Measurements from ENCODE around the gene PARM1.
A peak's percentile ranks its signal among the peaks of the same experiment; 100 is the strongest.

PARM1 gene

GRCh38 chr4:74942251-74942917, 9.5 kb downstream of the PARM1 start:
- no peaks in the 10 kb centered on the region for H3K36me3 ChIP-seq (ENCODE audit: control insufficient read depth, insufficient read depth, low read length)
- H3K27me3 ChIP-seq (replicated peaks; ENCODE audit: control insufficient read depth, insufficient read depth, low read length): no peaks in the 10 kb centered on the region
- no peak for DNase-seq (ENCODE audit: extremely low read depth, insufficient read length)
- no peak for TF ChIP-seq CTCF (IDR thresholded peaks at IDR 0.05; ENCODE audit: insufficient read depth, low read length, poor library complexity, severe bottlenecking)
- no peak overlapping the region for H3K4me3 ChIP-seq (replicated peaks; ENCODE audit: low read depth, low read length)

GRCh38 chr4:74942918-74943253, 10.0 kb downstream of the PARM1 start:
- Histone ChIP-seq H3K4me3 (replicated peaks; ENCODE audit: low read depth, low read length) (no peak overlapping the region), H3K36me3 (ENCODE audit: control insufficient read depth, insufficient read depth, low read length) (no peaks in the 10 kb centered on the region), H3K27me3 (replicated peaks; ENCODE audit: control insufficient read depth, insufficient read depth, low read length) (no peaks in the 10 kb centered on the region)
- TF ChIP-seq CTCF (IDR thresholded peaks at IDR 0.05; ENCODE audit: insufficient read depth, low read length, poor library complexity, severe bottlenecking): no peak
- DNase-seq (ENCODE audit: extremely low read depth, insufficient read length): no peak

- Histone ChIP-seq H3K4me3 (replicated peaks; ENCODE audit: low read depth, low read length) (no peak overlapping the region), H3K36me3 (ENCODE audit: control insufficient read depth, insufficient read depth, low read length) (no peaks in the 10 kb centered on the region), H3K27me3 (replicated peaks; ENCODE audit: control insufficient read depth, insufficient read depth, low read length) (no peaks in the 10 kb centered on the region)
- TF ChIP-seq CTCF (IDR thresholded peaks at IDR 0.05; ENCODE audit: insufficient read depth, low read length, poor library complexity, severe bottlenecking): no peak
- peak; percentile 68 for DNase-seq (ENCODE audit: extremely low read depth, insufficient read length)
Measured at GRCh38 chr4:74944354-74944793, 11.5 kb downstream of the PARM1 start.

- no peak for DNase-seq (ENCODE audit: extremely low read depth, insufficient read length)
- Histone ChIP-seq H3K36me3 (ENCODE audit: control insufficient read depth, insufficient read depth, low read length) (peaks cover 1% of the 10 kb centered on the region; the same call in 1 of the 2 replicates), H3K4me3 (replicated peaks; ENCODE audit: low read depth, low read length) (no peak overlapping the region), H3K27me3 (replicated peaks; ENCODE audit: control insufficient read depth, insufficient read depth, low read length) (no peaks in the 10 kb centered on the region)
- no peak for TF ChIP-seq CTCF (IDR thresholded peaks at IDR 0.05; ENCODE audit: insufficient read depth, low read length, poor library complexity, severe bottlenecking)
Measured at GRCh38 chr4:74946196-74946595, 13.3 kb downstream of the PARM1 start.

- Histone ChIP-seq H3K4me3 (replicated peaks; ENCODE audit: low read depth, low read length) (no peak overlapping the region), H3K36me3 (ENCODE audit: control insufficient read depth, insufficient read depth, low read length) (peaks cover 1% of the 10 kb centered on the region; the same call in 1 of the 2 replicates), H3K27me3 (replicated peaks; ENCODE audit: control insufficient read depth, insufficient read depth, low read length) (no peaks in the 10 kb centered on the region)
- DNase-seq (ENCODE audit: extremely low read depth, insufficient read length): no peak
- no peak for TF ChIP-seq CTCF (IDR thresholded peaks at IDR 0.05; ENCODE audit: insufficient read depth, low read length, poor library complexity, severe bottlenecking)
Measured at GRCh38 chr4:74947798-74948197, 14.9 kb downstream of the PARM1 start.

GRCh38 chr4:74948236-74948635, 15.3 kb downstream of the PARM1 start:
- H3K27me3 ChIP-seq (replicated peaks; ENCODE audit: control insufficient read depth, insufficient read depth, low read length): no peaks in the 10 kb centered on the region
- no peak for TF ChIP-seq CTCF (IDR thresholded peaks at IDR 0.05; ENCODE audit: insufficient read depth, low read length, poor library complexity, severe bottlenecking)
- H3K4me3 ChIP-seq (replicated peaks; ENCODE audit: low read depth, low read length): no peak overlapping the region
- DNase-seq (ENCODE audit: extremely low read depth, insufficient read length): no peak
- H3K36me3 ChIP-seq (ENCODE audit: control insufficient read depth, insufficient read depth, low read length): peaks cover 1% of the 10 kb centered on the region; the same call in 1 of the 2 replicates
